Activated CD4-positive, alpha-beta T cell treated with anti-CD3 and anti-CD28 coated beads for 24 hours (primary cell): Measurements from ENCODE around the gene HIRA.

ENCODE experiments used
- DNase-seq, 2 donors: peaks; one replicate each; pipeline ENCODE4 v3.0.0-alpha.2; 2020; ENCODE audit warnings: low read depth in 2 of 2

The HIRA gene

GRCh38 chr22:19431649-19432132 lies at the start of gene HIRA:
TSS of gene HIRA (minus strand) at chr22:19431733. CDS start at chr22:19431476, 257 bp downstream.
- peak; percentile 78 to 82 for DNase-seq

- no peak for DNase-seq
Measured at GRCh38 chr22:19480789-19481188, 49.3 kb upstream of the HIRA start.

GRCh38 chr22:19480173-19480568 lies 48.6 kb upstream of the HIRA start:
- peak in 1 of 2 donors; percentile 13 for DNase-seq

GRCh38 chr22:19479355-19480172 lies 48.0 kb upstream of the HIRA start, which contains the start of gene CDC45:
TSS of gene CDC45 (plus strand) at chr22:19479920. CDS start at chr22:19479969, 49 bp downstream.
- DNase-seq: peak; percentile 86 to 87

GRCh38 chr22:19478901-19479354 lies 47.4 kb upstream of the HIRA start, which contains the start of gene UFD1:
TSS of gene UFD1 (minus strand) at chr22:19479193. CDS start at chr22:19479085, 108 bp downstream.
- DNase-seq: peak; percentile 61 to 69

- DNase-seq: no peak
Measured at GRCh38 chr22:19478045-19478900, 46.7 kb upstream of the HIRA start.

- DNase-seq: no peak
Measured at GRCh38 chr22:19477321-19478044, 46.0 kb upstream of the HIRA start.

GRCh38 chr22:19476023-19476422 lies 44.5 kb upstream of the HIRA start:
- no peak for DNase-seq

GRCh38 chr22:19473578-19473977 lies 42.0 kb upstream of the HIRA start:
- DNase-seq: no peak

GRCh38 chr22:19472233-19472632 lies 40.7 kb upstream of the HIRA start:
- no peak for DNase-seq

GRCh38 chr22:19471572-19471971 lies 40.0 kb upstream of the HIRA start:
- DNase-seq: no peak

GRCh38 chr22:19470010-19470409 lies 38.5 kb upstream of the HIRA start:
- no peak for DNase-seq

- DNase-seq: no peak
Measured at GRCh38 chr22:19469421-19469820, 37.9 kb upstream of the HIRA start.

- DNase-seq: no peak
Measured at GRCh38 chr22:19467912-19468311, 36.4 kb upstream of the HIRA start.

- DNase-seq: no peak
Measured at GRCh38 chr22:19466848-19467752, 35.6 kb upstream of the HIRA start.

- no peak for DNase-seq
Measured at GRCh38 chr22:19466126-19466716, 34.7 kb upstream of the HIRA start.

GRCh38 chr22:19464975-19465374 lies 33.4 kb upstream of the HIRA start:
- DNase-seq: no peak

- no peak for DNase-seq
Measured at GRCh38 chr22:19464546-19464945, 33.0 kb upstream of the HIRA start.

GRCh38 chr22:19463491-19464469 lies 32.2 kb upstream of the HIRA start:
- no peak for DNase-seq
